NCI-H524 treated with DMSO at 0.1 percent for 48 hours (cell line): ENCODE measurements around the gene DMXL2.
A peak's percentile ranks its signal among the peaks of the same experiment; 100 is the strongest.

Experiments
- DNase-seq: peaks from one replicate; lab custom pipeline; 2025; lab: John Stamatoyannopoulos, UW

The DMXL2 gene

DNA sequence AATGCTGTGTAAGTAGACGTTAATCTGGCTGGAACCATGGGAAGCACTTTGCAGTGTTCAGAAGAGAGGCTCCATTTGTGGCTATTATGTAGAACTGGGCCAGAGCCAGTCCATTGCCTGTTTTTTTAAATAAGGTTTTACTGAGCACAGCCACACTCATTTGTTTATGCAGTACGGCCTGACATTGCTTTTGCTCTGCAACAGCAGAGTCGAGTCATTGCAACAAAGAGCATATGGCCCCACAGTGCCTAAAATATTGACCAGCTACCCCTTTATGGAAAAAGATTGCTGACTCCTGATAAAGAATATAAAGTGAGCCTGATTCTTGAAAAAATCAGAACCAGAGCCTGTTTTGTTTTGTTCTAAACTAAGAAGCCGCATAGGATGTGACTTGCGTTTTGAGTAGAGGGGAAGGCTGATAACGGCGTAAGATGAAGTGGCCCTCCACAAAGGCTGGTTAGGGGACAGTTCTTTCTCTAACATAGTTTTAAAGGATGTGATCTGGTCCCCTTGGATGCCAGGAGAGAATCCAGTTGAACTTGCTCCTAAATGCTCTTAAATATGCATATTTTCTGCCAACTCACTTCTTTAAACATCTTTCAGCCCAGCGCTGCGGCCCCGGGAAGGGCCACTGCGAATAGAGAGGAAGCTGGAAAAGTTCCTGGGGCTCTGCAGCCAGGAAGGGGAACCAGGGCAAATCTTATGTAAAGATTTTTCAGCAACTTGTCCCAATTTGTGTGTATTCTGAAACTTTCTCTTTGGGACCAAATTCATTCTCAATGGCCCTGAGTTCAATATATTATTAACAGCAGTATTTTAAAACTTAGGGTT is 216.7 kb downstream of the DMXL2 start:
- no peak for DNase-seq

DNA sequence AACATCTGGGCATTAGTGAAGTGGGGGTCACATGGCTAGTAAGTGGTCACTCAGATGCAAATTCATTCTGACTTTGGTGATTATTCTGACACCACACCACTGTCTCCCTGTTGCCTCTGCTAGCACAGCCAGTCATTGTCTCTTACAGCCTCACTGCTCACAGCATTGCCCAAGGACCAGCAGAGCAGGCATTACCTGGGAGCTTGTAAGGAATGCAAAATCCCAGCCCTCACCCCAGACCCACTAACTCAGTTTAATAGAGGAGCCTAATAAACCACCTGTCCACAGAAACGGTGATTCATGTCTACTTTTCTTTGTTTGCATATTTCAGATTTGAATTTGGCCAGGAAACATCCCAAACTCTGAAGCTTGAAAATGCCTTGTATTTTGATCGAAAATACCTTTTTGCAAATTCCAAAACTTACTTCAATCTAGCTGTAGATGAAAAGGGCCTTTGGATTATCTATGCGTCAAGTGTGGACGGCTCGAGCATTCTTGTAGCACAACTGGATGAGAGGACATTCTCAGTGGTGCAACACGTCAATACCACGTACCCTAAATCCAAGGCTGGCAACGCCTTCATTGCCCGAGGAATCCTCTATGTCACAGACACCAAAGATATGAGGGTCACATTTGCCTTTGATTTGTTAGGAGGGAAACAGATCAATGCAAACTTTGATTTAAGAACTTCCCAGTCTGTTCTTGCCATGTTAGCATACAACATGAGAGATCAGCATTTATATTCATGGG is 218.4 kb downstream of the DMXL2 start:
- no peak for DNase-seq

DNA sequence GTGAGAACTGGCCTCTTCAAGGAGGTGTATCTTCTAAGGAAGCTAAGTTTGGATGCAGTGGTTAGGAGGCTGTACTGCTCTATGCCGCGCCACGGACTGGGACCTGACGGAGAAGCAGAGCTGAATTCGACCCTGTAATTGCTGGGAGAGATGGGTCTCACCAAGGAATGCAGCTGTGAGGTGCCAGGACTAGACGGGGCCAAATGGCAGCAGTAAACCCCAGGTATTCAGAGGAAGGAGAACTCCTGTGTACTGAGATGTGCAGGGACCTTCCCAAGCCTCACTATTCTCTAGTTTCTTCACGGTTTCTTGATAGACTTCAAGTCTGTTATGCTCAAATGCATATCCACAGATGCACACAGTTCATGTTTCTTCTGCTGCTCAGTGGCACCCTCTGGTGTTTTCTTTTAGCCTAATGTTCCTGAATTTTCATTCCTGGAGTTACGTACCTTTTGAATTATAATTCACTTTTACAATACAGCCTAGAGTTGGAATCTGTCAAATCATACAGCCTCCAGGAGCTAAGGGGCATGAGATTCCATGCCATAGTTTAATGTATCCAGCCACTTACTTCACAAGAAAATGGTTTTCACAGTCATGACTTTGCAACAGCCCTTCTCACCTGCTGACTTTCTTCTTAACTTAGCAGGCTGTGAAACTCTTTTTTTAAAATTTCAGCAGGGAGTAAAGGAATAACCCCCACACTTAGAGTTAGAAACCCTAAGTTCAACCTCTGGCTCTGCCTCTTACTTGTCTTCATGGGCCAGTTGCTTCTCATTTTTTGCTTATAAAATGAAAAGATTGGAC is 219.3 kb downstream of the DMXL2 start:
- DNase-seq, result peak; percentile 16

DNA sequence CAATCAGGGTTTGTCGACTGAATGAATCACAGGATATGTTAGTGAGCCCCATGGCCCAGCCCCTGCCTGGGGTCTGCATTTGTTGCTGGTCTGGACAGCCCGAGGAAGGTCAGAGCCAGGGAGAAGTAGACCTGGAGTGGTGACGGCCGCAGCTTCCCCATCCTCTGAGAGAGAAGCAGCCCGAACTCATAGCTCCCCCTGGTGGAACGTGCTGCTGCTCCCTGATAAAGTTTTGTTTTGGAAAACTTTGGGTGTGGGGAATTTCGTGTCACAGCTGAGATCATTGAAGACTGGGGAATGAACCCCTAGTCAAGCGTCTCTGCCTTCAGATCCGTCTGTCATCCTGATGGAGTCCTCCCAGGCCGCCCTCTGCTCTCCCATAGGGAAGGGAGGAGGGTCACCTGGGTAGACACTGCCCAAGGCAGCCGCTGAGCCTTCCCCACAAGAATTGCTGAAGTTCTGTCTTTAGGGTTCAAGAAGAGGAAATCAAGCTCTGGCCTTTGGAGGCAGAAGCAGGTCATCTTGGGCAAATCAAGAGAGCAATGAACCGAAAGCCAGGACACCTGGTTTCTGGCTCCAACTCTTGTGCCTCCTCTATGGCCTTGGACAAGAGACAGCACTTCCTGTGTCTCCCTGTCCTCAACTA is 220.6 kb downstream of the DMXL2 start:
- no peak for DNase-seq

DNA sequence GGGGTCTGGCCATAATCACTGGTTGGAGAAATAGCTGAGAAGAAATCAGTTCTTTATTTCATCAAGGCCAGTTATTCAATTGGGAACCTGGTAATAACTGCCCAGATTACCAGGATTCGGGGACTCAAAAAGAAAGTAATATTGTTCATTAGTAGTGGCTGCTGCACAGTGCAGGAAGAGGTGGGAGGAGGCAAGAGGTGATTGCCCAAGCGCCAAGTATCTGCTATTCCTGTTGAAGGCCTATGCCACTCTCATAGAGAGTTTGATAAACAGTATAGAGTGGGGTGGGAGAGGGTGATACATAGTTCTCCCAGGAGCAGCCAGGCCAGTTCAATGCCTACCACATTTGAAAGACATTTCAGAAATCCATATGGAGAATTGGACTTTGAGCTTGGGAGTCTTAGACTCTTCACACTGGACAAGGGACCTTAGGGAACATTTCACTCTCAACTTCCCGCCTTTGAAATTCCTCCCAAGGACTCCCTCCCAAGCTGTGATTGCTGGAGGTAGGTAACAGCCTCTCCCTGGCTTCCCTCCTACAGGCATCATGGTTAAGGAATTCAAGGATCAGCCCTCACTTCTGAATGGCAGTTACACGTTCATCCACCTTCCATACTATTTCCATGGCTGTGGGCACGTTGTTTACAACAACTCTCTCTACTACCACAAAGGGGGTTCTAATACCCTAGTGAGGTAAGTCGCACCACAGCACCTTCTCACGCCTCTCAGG is 221.4 kb downstream of the DMXL2 start:
- no peak for DNase-seq

DNA sequence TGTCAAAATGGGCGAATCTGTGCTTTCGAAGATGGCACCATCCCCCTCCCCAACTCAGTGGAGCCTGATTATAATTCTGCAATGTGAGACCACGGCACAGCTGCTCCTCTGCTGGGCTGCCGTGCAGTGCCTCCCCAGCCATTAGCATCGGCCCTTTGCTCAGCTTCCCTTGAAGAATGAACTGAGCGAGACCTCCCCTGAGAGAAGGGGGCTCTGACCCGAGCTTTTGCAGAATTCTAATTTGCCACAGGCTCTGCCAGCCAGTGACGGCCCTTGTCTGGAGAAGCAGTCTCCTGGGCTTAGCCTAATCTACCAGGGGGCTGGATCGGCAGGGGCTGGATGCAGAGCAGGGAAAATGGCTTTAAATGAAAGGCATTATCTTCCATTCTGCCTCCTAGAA is 223.9 kb downstream of the DMXL2 start:
- no peak for DNase-seq
